GM18951 (cell line): ENCODE results near the gene ZMIZ1.

Experiments
- POLR2A ChIP-seq: IDR thresholded peaks from 4 replicates; pipeline ENCODE4 v1.6.1; 2011; ENCODE audit warnings: mild to moderate bottlenecking; ENCODE audit not compliant: insufficient read length, insufficient read depth; ENCODE audit errors: extremely low read depth
- in situ Hi-C: fragments of 300-500 bp; cut with MboI; formaldehyde crosslinking; loops from one replicate; pipeline ENCODE4 v1.12.0; 2022; ENCODE audit warnings: low sequenced_read_pairs, mixed read lengths, inconsistent platforms; ENCODE audit not compliant: unreplicated experiment

Gene ZMIZ1

DNA sequence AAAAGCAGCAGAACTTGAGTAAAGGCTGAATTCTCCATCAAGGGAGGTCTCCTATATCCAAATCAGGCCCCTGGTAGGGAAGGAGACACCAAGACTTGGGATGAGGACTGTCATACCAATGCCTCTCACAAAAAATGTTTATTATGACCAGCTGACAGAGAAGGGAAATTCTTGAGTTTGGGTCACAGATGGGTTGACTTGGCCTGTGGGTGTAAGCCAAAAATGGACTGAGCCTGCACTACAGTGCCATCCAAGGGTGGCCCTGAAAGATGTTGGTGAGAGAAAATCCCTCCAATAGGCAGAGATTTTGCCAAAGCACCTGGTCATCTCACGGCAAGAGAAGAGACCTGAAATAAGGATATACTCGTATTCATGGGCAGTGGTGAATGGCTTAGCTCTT lies 251.6 kb downstream of the ZMIZ1 start:
- TF ChIP-seq POLR2A, result no peak
- in situ Hi-C loops, result no loop called here

DNA sequence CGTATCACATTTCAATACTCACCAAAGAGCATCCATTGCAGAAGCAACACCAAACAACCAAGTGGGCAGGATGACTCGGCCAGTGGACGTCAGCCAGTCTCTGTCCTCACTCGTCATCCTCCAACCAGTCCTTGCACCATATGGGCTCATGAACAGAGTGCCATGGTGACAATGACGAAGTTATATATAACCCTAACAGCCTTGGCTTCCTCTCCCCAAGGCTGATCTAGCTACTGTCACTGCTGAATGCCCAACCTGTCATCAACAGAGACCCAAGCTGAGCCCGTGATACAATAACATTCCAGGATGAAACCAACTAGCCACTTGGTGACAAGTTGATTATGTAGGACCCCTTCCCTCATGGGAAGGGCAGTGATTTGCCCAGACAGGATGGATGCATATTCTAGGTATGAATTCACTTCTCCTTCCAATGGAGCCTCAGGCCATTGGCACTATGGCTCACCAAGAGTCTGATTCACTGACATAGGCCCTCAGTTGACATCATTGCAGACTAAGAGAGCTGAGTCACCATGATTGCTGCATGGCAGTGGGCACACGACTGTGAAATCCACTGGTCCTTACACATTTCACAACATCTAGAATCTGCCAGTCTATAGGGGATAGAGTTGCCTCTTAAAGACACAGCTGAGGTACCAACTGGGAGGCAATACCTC lies 252.2 kb downstream of the ZMIZ1 start:
- in situ Hi-C loops, result no loop called here
- no peak for TF ChIP-seq POLR2A

DNA sequence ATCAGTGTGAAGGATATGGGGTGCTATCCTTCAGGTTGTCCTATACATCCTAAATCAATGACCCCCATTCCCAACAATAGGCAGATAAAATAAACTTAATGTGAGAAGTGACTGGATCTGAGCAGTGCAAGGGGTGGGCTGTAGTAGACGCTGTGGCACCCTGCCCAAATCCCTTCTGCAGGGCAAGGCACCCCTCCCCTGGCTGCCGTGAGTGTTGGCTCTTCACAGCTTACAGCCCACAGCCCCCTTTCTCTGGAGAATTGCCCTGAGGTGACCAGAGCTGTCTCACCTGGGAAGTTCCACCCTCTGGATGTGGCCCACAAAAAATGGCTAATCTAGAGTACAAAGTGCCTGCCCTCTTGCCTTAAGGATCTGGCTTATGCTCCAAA lies 252.7 kb downstream of the ZMIZ1 start:
- in situ Hi-C loops, result no loop called here
- no peak for TF ChIP-seq POLR2A

DNA sequence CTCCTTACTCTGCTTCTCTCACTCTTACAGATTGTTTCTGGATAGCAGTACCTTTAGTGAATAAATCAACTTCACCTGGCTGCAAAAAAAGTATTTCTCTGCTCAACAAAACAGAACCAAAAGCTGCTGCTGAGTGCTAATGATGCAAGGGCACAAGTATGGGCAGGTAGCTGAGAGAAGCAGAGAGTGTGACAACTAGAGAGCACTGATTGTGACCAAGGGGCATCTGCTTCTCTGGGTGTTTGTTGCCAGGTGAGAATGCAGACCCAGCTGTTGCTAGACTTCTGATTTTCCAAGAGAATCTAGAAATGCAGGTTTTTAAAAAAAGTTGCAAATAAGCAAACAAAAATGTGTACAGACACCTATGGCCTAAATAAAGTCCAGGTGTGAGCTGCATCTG lies 253.2 kb downstream of the ZMIZ1 start:
- in situ Hi-C loops, result no loop called here

DNA sequence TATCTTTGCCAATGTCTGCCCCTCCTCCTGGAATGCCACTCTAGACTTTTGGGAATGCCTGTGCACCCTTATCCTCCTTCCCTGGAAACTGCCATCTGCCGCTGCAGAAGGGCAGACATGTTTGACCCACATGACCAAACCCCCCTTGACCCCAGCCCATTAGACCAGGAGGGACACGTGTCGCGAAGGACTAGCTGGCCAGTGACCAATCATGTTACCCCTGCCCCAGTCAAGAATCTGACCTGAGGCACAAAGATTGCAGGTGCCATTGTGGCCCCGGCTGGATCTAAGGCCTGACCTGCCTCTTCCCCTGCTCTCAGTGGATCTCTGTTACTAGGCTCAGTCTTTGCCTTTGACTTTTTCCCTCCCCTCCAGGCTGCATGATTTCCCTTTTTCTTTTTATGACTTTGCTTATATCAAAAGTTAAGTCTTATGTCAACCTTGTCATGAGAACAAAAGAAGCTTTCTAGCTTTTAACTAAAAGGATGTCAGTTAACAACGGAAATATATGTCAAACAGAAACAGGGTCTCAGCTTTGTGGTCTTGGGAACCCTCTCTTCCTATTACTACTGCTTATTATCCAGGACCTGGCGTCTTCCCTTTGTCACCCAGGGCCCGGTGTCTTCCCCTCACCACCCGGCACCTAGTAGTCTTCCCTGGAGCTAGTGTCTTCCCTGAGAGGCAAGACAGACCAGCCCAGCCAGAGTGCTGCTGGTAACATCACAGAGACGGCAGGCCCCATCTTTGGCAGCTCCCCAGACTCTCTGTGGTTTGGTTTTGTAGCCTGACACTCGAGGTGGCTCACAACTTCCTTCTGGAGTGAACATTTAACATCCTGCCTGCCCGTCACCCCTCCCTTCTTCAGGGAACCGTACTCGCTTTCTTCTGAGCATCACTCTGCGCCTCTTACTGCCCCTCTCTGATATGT lies 254.1 kb downstream of the ZMIZ1 start:
- in situ Hi-C loops, result no loop called here
- no peak for TF ChIP-seq POLR2A

More for the DNA sequence above, 253.2 kb downstream of the ZMIZ1 start:
- TF ChIP-seq POLR2A, result no peak

DNA sequence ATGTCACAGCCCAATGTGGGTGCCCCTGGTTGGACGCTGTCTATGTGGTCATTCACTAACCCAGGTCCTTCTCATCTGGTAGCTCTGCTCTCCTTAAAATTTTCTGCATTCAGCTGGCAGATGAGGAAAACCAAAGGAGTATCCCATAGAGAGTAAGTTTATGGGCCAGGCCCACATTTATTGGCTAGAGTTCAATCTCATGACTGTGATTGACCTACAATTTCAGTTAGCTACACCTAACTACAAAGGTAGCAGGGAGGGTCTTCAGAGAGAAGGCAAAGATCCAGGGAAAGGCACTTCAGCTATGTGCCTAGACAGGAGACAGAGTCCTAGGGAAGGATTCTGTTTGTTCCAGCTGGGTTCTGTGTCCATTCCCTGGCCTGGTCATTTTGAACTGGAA lies 254.8 kb downstream of the ZMIZ1 start:
- TF ChIP-seq POLR2A, result no peak
- in situ Hi-C loops, result no loop called here

DNA sequence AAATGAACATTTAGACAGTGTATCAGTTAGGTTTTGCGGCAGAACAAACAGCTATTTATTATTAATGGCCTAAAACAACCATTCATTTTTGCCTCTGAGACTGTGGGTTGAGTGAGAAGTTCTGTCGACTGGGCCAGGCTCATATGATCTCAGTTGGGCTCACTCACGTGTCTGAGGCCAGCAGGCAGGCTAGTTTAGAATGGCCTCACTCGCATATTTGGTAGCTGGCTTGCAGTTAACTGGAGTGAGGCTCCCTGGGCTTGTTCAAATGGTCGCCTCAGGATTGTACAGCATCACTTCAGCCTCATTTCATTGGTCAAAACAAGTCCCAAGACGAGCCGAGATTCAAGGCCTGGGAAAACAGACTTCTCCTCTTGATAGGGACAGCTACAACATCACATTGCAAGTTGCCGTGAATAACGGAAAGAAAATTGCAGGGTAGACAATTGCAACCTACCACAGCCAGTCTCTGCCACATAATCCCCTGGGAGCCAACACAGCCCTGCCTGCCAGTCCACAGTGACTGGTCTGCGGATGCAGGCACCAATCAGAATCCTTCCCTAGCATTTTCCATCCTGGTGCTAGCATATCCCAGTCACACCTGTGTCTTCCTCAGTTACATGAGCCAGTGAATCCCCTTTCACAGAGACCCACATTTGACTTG lies 255.4 kb downstream of the ZMIZ1 start:
- in situ Hi-C loops, result no loop called here
- TF ChIP-seq POLR2A, result no peak

DNA sequence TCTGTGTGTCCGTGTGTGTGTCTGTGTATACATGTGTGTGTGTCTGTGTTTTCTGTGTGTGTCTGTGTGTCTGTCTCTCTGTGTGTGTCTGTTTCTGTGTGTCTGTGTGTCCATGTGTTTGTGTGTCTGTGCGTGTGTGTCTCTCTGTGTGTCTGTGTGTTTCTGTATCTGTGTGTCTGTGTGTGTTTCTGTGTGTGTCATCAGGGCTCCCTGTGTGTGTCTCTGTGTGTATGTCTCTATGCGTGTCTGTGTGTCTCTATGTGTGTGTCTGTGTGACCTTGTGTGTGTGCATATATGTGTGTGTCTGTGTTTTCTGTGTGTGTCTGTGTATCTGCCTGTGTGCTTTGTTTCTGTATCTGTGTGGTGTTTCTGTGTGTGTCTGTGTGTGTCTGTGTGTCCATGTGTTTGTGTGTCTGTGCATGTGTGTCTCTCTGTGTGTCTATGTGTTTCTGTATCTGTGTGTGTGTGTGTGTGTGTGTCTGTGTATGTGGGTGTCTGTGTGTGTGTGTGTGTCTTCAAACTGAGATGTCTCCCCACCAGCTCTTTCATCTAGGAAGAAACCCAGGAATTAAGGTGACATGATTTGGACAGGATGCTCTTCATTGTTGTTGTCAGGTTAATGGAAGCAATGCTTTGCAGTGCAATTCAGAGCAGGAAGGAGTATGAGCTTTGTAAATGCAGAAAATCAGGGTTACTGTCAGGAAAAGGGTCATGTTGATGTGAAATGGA lies 257.8 kb downstream of the ZMIZ1 start:
- in situ Hi-C loops, result no loop called here
- TF ChIP-seq POLR2A, result no peak

DNA sequence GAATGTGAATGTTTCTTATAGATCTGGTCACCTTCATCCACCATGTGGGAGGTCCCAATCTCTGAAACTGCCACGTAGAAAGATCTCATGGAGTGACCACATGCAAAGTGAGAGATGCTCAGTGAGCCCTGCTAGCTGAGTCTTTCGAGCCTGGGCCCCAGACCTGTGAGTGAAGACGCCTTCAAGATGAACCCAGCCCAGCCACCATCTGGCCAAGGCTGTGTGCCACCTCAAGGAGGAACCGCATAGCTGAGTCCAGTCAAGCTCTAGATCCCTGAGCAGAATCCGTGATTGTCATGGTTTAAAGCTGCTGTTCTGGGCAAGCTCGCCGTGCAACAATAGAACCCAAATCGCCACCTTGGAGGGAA lies 258.3 kb downstream of the ZMIZ1 start:
- in situ Hi-C loops, result no loop called here
- no peak for TF ChIP-seq POLR2A

DNA sequence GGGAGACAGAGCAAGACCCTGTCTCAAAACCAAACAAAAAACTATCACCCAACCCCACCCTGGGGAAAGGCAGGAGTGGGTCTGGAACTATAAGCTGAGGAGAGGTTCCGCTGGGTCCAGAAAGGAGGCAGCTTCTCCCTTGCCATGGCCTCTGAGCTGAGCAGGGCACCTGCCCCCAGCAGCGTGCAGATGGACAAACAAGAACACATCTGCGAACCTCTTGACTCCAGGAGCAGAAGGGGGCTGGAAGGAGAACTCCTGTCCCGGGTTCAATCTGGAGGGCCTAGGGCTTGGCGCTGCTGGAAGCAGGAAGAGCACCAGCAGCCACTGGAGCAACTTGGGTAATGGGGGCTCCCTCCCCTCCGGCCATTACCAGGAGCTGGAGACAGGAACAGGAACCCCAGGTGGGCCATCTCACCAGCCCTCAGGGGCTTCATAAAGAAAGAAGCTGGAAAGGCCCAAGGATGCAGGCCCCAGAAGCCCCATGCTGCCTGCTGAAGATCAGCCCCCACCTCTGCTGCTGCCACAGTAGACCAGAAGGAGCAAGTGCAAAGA lies 259.5 kb downstream of the ZMIZ1 start:
- no peak for TF ChIP-seq POLR2A
- in situ Hi-C loops, result no loop called here

DNA sequence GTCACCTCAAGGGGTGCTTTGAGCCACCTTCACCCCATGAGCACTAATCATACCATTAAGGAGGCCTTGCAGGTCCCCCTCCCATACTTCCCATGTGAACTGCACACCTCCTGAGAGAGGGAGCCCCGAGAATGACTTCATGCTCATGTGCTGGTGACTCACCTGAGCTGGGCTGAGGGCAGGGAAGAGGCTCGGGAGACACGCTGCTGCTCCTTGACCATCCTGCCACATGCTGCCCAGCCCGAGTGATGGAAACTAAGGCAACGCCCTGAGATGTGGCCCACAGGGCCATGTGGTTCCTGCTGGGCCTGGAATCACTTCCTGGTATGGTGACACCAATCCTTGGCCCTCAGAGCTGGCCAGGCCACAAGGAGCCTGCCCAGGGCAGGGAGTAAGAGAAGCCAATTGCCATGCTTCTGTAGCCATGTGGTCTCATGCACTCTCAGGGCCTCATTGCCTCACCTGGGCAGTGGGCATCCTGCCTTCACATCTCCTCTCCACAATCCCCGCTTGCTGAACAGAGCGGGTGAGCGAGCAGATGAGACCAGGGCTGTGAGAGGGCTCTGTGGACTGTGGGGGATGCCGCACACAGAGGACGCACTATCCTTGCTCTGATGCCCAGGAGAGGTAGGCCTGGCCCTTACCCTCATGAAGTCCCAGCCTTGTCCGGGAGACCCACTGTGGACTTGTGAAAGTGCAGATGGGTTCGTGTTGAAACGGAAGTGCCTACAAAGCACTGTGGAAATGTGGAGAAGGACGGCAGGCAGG lies 260.2 kb downstream of the ZMIZ1 start:
- in situ Hi-C loops, result no loop called here
- no peak for TF ChIP-seq POLR2A

DNA sequence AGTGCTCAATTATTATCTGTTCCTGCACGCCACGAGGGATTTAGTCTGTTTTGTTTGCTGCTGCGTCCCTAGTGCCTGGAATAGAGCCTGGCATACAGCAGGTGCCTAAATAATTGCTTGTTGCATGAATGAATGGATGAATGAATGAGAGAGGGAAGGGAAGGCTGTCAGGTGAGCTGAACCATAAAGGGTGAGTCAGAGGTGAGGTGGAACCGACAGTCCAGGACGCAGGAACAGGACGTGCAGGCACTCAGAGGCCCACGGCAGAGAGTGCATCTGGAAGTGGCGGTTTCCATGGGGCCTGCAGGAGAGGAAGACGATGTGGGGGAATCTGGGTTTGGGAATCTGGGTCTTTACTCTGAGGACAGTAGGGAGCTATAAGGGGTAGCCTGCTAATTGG lies 260.8 kb downstream of the ZMIZ1 start:
- TF ChIP-seq POLR2A, result no peak
- in situ Hi-C loops, result no loop called here
